GM21381 (cell line): ENCODE data around the gene UBAC1.

Source experiments
- ATAC-seq: cut with Tn5 transposase; IDR thresholded peaks from one replicate; pipeline ENCODE4 v1.9.1; 2021; ENCODE audit warnings: mild to moderate bottlenecking, moderate library complexity; ENCODE audit not compliant: unreplicated experiment

UBAC1 gene

DNA sequence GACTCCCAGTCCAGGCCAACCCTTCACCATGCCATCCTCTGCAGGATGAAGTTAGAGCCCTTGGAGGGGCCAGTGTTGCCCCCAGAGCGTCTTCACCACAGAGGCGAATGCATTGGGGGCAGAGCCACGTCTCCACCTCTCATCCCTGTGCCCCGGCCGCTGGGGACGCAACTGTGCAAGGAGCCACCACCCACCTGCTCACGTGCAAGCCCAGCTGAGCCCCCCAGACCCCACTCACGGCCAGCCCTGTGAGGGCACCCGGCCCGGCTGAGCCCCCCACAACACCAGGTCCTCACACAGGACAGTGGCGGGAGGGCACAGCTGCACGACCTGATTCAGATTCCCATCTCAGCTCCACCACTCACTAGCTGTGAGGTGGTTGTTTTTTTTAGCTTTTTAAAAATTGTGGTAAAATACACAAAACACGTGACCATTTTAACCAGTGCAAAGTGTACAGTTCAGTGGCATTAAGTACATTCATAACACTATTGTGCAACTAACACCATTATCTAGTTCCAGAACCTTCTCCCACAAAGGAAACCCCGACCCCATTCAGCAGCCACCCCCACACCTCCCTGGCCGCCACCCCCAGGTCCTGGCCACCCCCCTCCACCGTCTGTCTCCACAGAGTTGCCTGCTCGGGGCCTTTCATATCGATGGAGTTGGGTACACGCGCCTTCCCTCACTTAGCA lies 33.5 kb upstream of the UBAC1 start:
- ATAC-seq, result no peak

DNA sequence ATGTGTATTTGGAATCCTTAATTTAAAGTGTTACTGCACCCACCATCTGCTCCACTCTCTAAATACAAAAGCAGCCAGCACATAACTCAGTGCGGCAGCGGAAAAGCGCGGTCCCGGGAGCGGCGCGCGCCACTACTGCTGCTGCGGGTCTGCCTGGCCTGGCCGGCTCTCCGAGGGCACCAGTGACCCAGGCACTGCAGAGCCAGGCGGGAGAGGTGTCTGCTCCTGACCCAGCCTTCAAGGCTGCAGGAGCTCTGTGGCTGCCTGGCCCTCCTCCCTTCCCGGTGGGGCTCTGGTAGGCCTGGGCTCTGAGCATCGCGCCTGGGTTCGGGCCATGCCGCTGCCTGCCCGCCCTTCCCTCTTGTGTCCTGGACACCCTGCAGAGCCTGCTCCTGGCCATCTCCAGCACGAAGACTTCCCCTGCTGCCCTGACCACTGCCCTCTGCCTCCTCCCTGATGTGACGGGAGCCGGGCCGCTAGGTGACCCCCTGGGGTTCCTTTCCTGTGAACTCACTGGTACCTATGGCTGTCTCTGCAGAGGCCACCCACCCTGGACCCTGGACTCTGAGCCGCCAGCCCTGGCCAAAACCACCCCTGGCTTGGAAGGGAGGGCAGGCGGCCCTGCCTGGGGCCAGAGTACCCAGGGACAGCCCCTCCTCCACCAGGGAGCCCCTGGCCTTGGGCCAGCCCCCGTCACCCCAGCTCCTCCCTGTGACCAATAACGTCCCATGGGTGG lies 32.8 kb upstream of the UBAC1 start:
- no peak for ATAC-seq

- no peak for ATAC-seq
Measured at GRCh38 chr9:135993409-135993742, 32.2 kb upstream of the UBAC1 start.

- ATAC-seq, result no peak
Measured at GRCh38 chr9:135992486-135993408, 31.6 kb upstream of the UBAC1 start.

DNA sequence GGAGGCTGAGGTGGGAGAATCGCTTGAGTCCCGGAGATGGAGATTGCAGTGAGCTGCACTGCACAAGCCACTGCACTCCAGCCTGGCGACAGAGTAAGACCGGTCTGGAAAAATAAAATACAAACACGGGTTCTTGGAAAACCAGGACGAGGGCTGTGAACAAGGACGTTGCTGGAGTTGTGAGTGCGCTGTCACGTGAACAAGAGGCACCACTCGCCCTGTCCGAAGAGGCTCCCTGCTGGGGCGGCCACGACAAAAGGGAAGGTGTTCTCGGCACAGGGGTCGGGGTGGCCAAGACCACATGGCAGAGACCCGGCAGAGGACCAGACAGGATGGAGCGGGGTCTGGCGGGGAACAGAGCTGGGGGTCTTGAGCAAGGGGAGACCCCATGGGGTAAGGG lies 30.6 kb upstream of the UBAC1 start:
- ATAC-seq, result no peak

GRCh38 chr9:135990468-135991429 lies 29.6 kb upstream of the UBAC1 start:
- no peak for ATAC-seq

DNA sequence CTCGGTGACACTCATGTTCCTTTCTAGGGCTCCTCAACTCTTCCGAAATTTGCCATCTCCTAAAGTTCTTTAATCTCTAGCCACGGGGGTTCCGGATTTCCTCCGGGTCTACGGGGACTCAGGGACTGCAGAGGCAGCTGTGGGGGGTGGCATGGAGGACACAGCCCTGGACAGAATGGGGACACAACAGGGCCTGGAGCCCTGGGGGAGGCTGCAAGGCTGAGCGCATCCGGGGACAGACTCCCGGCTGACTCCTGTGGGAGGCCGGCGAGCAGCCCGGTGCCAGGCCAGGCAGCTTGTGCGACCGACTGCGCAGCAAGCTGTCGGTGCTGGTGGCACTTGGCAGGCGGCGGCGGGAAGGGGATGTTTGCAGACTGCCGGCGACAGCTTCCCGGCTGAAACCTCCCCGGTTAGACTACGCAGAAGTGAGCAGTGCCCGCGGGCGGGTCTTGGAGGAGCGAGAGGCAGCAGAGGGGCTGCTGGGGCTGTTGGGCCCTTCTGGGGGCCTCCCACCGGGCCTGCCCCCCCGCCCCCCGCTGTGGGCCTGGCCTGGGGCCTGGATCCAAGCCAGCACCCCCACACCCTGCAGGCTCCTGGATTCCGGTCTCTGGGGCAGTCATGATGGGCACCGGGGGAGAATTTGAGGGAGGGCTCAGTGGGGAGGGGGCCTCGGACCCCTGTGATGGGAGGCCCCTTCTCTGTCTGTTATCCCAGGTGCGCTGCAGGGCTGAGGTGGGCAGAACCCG lies 28.7 kb upstream of the UBAC1 start:
- ATAC-seq, result no peak

- no peak for ATAC-seq
Measured at GRCh38 chr9:135989157-135989556, 28.0 kb upstream of the UBAC1 start.

DNA sequence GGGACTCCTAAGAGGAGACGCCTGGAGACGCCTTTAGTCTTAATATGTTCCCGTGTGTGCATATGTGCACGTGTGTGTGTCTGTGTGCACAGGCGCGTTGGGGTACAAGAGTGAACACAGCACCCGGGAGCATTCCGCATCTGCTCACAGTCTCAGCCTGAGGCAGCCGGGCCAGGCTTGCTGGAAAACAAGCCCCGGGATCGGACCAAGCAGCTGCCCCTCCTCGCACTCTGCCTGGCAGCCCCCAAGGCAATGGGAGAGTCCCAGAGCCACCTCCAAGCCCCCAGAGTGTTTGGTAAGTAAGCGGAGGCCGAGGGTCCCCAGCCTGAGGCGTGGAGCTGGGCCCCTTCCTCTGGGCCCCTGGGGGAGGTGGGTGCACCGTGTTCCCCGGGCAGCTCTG lies 27.3 kb upstream of the UBAC1 start:
- ATAC-seq, result no peak

- ATAC-seq, result no peak
Measured at GRCh38 chr9:135987838-135988404, 26.7 kb upstream of the UBAC1 start.

DNA sequence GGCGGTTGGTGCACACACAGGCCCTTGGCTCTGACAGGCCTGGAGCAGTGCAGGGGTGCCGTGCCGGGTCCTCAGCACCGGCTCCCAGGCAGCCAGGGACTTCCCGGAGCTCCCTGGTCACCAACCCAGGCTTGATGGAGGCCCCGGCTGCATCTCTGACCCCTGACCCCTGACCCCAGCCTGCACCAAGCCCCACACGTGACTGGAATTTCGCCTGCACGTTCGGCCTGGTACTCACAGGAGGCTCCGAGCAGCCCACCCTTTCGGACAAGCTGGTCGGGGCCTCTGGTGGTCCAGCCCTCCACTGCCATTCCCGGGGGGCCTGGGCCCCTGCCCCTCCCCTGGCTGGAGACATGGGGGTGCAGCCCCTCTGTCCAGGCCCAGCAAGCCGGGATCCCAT lies 25.4 kb upstream of the UBAC1 start:
- ATAC-seq, result no peak

DNA sequence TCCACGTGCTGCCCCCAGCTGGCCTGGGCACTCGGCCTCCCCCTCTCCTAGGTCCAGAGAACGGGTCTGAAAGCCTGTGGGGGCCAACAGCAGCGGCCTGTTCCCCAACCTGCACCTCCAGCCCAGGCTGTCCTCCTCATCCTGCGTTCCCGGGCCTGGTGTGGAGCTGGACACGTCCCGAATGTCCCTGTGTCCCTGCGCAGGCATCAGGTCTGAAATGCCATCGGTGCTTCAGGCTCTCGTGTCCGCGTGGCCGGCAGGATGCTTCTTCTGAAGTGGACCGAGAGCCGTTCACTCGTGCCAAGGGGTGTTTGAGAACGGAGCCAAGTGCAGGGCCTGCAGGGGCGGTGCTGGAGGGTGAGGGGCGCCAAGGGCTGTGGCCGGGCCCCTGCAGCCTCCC lies 24.7 kb upstream of the UBAC1 start:
- ATAC-seq, result no peak

DNA sequence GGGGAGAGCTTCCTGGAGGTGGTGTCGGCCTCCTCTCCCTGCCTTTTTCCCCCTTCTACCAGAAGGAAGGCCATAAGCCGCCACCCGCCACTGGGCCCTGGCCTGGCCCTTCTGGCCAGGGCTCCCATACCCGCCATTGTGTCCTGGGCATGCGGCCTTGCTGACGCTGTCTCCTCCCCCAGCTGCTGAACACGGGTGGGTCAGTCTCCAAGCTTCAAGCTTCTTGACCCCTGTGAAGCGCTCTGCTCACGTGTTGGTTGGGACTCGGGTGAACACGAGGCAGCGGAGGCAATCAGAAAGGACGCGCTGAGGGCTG lies 24.2 kb upstream of the UBAC1 start:
- no peak for ATAC-seq

DNA sequence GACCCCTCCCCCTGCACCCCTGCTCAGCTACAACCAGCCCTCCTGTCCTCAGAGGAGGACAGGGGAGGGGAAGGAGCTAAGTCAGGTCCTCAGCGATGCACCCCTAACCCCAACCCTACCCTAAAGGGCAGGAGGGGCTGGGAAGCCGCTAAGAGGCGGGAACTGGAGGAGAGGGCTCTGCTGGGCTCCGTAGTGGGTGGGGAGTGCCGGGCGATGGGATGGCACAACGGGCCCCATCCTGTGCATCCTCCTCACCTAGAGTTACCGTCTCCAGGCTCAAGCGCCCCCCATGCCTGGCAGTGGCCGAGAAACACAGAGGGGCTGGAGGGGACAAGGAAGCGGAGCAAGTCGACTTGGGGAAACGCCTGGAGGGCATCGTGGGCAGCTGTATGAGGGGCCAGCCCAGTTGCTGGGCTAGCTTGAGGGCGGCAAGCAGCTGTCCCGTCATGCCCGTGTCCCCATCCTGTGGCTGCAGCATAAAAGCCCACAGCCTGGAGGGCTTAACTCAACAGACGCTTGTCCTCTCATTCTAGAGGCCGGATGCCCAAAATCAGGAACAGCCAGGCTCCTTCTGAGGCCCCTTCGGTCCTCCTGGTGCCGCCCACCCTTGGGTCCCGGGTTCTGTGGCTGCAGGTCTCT lies 23.0 kb upstream of the UBAC1 start:
- no peak for ATAC-seq

DNA sequence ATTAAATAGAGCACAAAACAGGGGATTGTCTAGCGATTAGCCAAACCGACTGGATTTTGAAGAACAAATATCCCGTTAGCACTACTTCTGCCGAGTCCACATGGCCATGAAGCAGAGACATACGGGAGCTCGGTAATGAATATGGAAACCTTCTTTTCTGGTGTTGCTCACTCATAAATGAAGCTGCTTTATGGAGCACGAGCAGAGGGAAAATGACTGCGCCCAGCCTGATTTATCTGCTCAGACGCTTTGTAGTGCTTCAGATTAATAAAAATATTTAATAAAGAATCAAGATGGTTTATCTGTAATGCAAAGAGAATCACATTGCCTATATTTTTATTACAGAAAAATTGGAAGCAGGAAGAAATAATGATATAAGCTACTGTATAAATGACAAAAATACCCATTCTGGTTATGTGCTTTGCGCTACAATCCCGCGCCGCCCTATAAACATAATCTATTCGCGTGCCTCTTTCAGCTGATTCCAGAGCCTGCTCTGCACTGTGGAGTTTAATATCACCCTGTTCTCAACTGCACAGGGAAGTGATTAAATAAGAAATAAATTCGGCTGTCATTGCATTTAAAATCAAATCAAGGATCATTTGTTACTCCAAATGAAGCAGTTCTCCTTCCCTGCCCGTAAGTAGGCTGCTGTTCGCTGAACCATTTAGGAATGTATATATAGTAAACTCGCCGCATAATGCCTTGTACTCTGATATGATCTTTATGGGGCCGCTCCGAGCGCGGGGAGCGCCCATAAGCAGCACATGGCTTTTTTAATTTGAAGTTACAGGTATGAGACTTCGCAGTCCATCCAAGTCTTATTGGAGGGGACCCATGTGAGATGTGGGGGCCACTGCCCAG lies 22.3 kb upstream of the UBAC1 start:
- no peak for ATAC-seq

DNA sequence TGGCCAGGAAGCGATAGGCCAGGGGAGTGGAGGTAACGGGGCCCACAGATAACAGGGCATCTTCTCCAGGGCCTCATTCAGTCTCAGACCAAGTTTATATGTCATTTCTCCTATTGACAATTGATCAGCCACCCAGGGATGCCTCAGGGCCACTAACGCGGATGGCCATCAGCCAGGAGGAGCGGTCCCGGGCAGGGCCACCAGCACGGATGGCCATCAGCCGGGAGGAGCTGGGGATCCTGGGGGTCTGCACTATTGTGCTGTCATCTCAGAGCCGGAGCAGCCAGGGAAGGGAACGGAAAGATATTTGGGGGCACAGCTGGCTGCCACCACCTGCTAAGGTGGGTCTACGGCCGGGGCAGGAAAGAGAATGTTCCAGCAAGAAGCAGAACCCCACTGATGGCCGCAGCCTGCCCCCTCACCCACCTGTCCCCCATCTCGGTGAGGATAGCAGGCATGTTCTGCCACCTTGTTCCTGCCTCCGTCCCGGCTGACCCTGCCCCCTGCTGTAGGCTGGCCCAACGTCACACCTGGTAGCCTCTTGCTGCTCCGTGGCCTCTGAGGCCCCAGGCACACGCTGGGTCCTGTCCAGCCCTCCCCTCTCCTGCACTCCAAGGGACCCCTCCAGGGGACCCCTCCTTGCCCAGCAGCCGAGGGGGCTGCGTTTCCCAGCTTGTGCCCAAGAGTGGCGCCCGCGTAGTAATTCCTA lies 21.5 kb upstream of the UBAC1 start:
- no peak for ATAC-seq

GRCh38 chr9:135980926-135981630 lies 19.9 kb upstream of the UBAC1 start:
- no peak for ATAC-seq
